Measurements from ENCODE around the gene EDA.

The EDA gene

GRCh38 chrX:69705818-69706217 lies 89.9 kb downstream of the EDA start:
- no peaks in the 10 kb centered on the region for H3K79me2 ChIP-seq (ENCODE audit: insufficient read depth, low read length)
- H3K9me3 ChIP-seq (ENCODE audit: insufficient read depth, low read depth, low read length), result no peaks in the 10 kb centered on the region
- H4K20me1 ChIP-seq (ENCODE audit: insufficient read depth, low read length, poor library complexity, severe bottlenecking), result no peaks in the 10 kb centered on the region
- H3K9me2 ChIP-seq (replicated peaks; ENCODE audit: low read depth, low read length), result no peaks in the 10 kb centered on the region
- H3K9ac ChIP-seq (ENCODE audit: low read depth, low read length, poor library complexity, severe bottlenecking), result no peak overlapping the region
- H3F3A ChIP-seq (ENCODE audit: low read depth), result no peaks in the 10 kb centered on the region
- H3K4me2 ChIP-seq (ENCODE audit: low read depth, low read length, poor library complexity, severe bottlenecking), result no peak overlapping the region
- no peak overlapping the region for H2AFZ ChIP-seq (ENCODE audit: low read length)
- no peaks in the 10 kb centered on the region for H3K36me3 ChIP-seq (ENCODE audit: insufficient read depth, low read length)
- H3K27me3 ChIP-seq (ENCODE audit: insufficient read depth, low read length, poor library complexity, severe bottlenecking), result no peaks in the 10 kb centered on the region
- TF ChIP-seq EZH2phosphoT487 (IDR thresholded peaks at IDR 0.05; ENCODE audit: borderline replicate concordance) (no peak), CTCF (conservative IDR thresholded peaks at IDR 0.05; ENCODE audit: low read length) (no peak)
- no peak overlapping the region for H3K4me3 ChIP-seq (ENCODE audit: low read length, poor library complexity, severe bottlenecking)
- H3K4me1 ChIP-seq (ENCODE audit: insufficient read depth, low read length, poor library complexity, severe bottlenecking), result no peaks in the 10 kb centered on the region

- no peak overlapping the region for H2AFZ ChIP-seq (ENCODE audit: low read length)
- H3F3A ChIP-seq (ENCODE audit: low read depth), result no peaks in the 10 kb centered on the region
- no peaks in the 10 kb centered on the region for H4K20me1 ChIP-seq (ENCODE audit: insufficient read depth, low read length, poor library complexity, severe bottlenecking)
- no peaks in the 10 kb centered on the region for H3K27me3 ChIP-seq (ENCODE audit: insufficient read depth, low read length, poor library complexity, severe bottlenecking)
- no peak overlapping the region for H3K4me3 ChIP-seq (ENCODE audit: low read length, poor library complexity, severe bottlenecking)
- no peak overlapping the region for H3K9ac ChIP-seq (ENCODE audit: low read depth, low read length, poor library complexity, severe bottlenecking)
- H3K9me3 ChIP-seq (ENCODE audit: insufficient read depth, low read depth, low read length), result no peaks in the 10 kb centered on the region
- H3K36me3 ChIP-seq (ENCODE audit: insufficient read depth, low read length), result no peaks in the 10 kb centered on the region
- H3K9me2 ChIP-seq (replicated peaks; ENCODE audit: low read depth, low read length), result no peaks in the 10 kb centered on the region
- no peak overlapping the region for H3K4me2 ChIP-seq (ENCODE audit: low read depth, low read length, poor library complexity, severe bottlenecking)
- TF ChIP-seq EZH2phosphoT487 (IDR thresholded peaks at IDR 0.05; ENCODE audit: borderline replicate concordance) (no peak), CTCF (conservative IDR thresholded peaks at IDR 0.05; ENCODE audit: low read length) (no peak)
- no peaks in the 10 kb centered on the region for H3K4me1 ChIP-seq (ENCODE audit: insufficient read depth, low read length, poor library complexity, severe bottlenecking)
- H3K79me2 ChIP-seq (ENCODE audit: insufficient read depth, low read length), result no peaks in the 10 kb centered on the region
These were observed 102.2 kb downstream of the EDA start for GRCh38 chrX:69718102-69718501.

- Histone ChIP-seq H3K4me2 (ENCODE audit: low read depth, low read length, poor library complexity, severe bottlenecking) (no peak overlapping the region), H4K20me1 (ENCODE audit: insufficient read depth, low read length, poor library complexity, severe bottlenecking) (no peaks in the 10 kb centered on the region), H3K4me1 (ENCODE audit: insufficient read depth, low read length, poor library complexity, severe bottlenecking) (no peaks in the 10 kb centered on the region), H2AFZ (ENCODE audit: low read length) (no peak overlapping the region), H3K9me2 (replicated peaks; ENCODE audit: low read depth, low read length) (no peaks in the 10 kb centered on the region), H3K36me3 (ENCODE audit: insufficient read depth, low read length) (no peaks in the 10 kb centered on the region), H3K9me3 (ENCODE audit: insufficient read depth, low read depth, low read length) (no peaks in the 10 kb centered on the region), H3F3A (ENCODE audit: low read depth) (no peaks in the 10 kb centered on the region), H3K79me2 (ENCODE audit: insufficient read depth, low read length) (no peaks in the 10 kb centered on the region), H3K4me3 (ENCODE audit: low read length, poor library complexity, severe bottlenecking) (no peak overlapping the region), H3K9ac (ENCODE audit: low read depth, low read length, poor library complexity, severe bottlenecking) (no peak overlapping the region), H3K27me3 (ENCODE audit: insufficient read depth, low read length, poor library complexity, severe bottlenecking) (no peaks in the 10 kb centered on the region)
- TF ChIP-seq EZH2phosphoT487 (IDR thresholded peaks at IDR 0.05; ENCODE audit: borderline replicate concordance) (no peak), CTCF (conservative IDR thresholded peaks at IDR 0.05; ENCODE audit: low read length) (no peak)
These were observed 108.4 kb downstream of the EDA start for GRCh38 chrX:69724307-69724706.

Data from Loucy (cell line).